ENCODE data around the gene PTK6. TPM values are rescaled to one million over a fixed set of nuclear protein-coding genes. Genes with fewer than 3 reads are reported as not detected.
"Not testable (repeated sequence)": the region's sequence is repeated elsewhere in the genome, so short reads cannot be mapped to it uniquely, and the experiment has no call there.

Gene PTK6
- total RNA-seq, 4 donors from 2014 or later, result 90.5 to 147 (median 103) TPM

GRCh38 chr20:63518351-63518861 lies 18.8 kb downstream of the PTK6 start:
- Histone ChIP-seq H3K4me3 (no peak overlapping the region), H3K9me3 (no peaks in the 10 kb centered on the region), H3K36me3 (no peaks in the 10 kb centered on the region), H3K4me1 (peaks cover 9 to 31% (median 19%) of the 10 kb centered on the region in 4 donors), H3K27me3 (no peaks in the 10 kb centered on the region), H3K27ac (no peak overlapping the region)
- no peak for DNase-seq
- TF ChIP-seq POLR2AphosphoS5 (IDR thresholded peaks at IDR 0.05) (no peak), CTCF (IDR thresholded peaks at IDR 0.05) (no peak), EP300 (IDR thresholded peaks at IDR 0.05; ENCODE audit: low read depth) (no peak), POLR2A (IDR thresholded peaks at IDR 0.05) (no peak)
- in situ Hi-C loops (cut with MboI; ENCODE audit: low pct_ligation_motif_present in 1 of 4, low pct_unique_long_range_greater_than_20kb in 1 of 4, low sequenced_read_pairs in 3 of 4) (no loop called here), intact Hi-C loops (cut with DNase I; ENCODE audit: low total_unique reads) (no loop called here)
- WGBS, 2 donors (ENCODE audit: low coverage in 1 of 2), result 86% methylated on average over 20 of the region's 20 CpGs; no CpG with 5 or more reads in 1 of the 2 donors

- WGBS, 2 donors (ENCODE audit: low coverage in 1 of 2), result 86 to 93% methylated on average over 3 to 31 of the region's 32 CpGs
These were observed 19.5 kb downstream of the PTK6 start for GRCh38 chr20:63517376-63518309.

GRCh38 chr20:63514520-63514919 lies 22.7 kb downstream of the PTK6 start:
- DNase-seq; in situ Hi-C loops (cut with MboI; ENCODE audit: low pct_ligation_motif_present in 1 of 4, low pct_unique_long_range_greater_than_20kb in 1 of 4, low sequenced_read_pairs in 3 of 4); H3K4me1 ChIP-seq; H3K36me3 ChIP-seq; H3K4me3 ChIP-seq; H3K27ac ChIP-seq; intact Hi-C loops (cut with DNase I; ENCODE audit: low total_unique reads); H3K9me3 ChIP-seq: not testable (repeated sequence)
- 65% methylated on average over 10 of the region's 10 CpGs; no CpG with 5 or more reads in 1 of the 2 donors for WGBS, 2 donors (ENCODE audit: low coverage in 1 of 2)
- H3K27me3 ChIP-seq, result peaks cover 31% of the 10 kb centered on the region

More at GRCh38 chr20:63517376-63518309, 19.5 kb downstream of the PTK6 start:
- no peak for DNase-seq
- Histone ChIP-seq H3K36me3 (no peaks in the 10 kb centered on the region), H3K27ac (no peak overlapping the region), H3K27me3 (peaks cover 4% of the 10 kb centered on the region), H3K4me1 (peaks cover 8 to 26% (median 18%) of the 10 kb centered on the region in 4 donors), H3K9me3 (no peaks in the 10 kb centered on the region), H3K4me3 (no peak overlapping the region)
- in situ Hi-C loops (cut with MboI; ENCODE audit: low pct_ligation_motif_present in 1 of 4, low pct_unique_long_range_greater_than_20kb in 1 of 4, low sequenced_read_pairs in 3 of 4) (no loop called here), intact Hi-C loops (cut with DNase I; ENCODE audit: low total_unique reads) (no loop called here)
- TF ChIP-seq CTCF (IDR thresholded peaks at IDR 0.05) (no peak), POLR2AphosphoS5 (IDR thresholded peaks at IDR 0.05) (no peak), EP300 (IDR thresholded peaks at IDR 0.05; ENCODE audit: low read depth) (no peak), POLR2A (IDR thresholded peaks at IDR 0.05) (no peak)

- Histone ChIP-seq H3K36me3 (no peaks in the 10 kb centered on the region), H3K27me3 (peaks cover 37% of the 10 kb centered on the region), H3K4me3 (no peak overlapping the region), H3K4me1 (no peaks in the 10 kb centered on the region), H3K9me3 (no peaks in the 10 kb centered on the region), H3K27ac (no peak overlapping the region)
- intact Hi-C loops (cut with DNase I; ENCODE audit: low total_unique reads), result no loop called here
- 72 to 77% methylated on average over 2 to 3 of the region's 3 CpGs for WGBS, 2 donors (ENCODE audit: low coverage in 1 of 2)
- no peak for DNase-seq
- in situ Hi-C loops (cut with MboI; ENCODE audit: low pct_ligation_motif_present in 1 of 4, low pct_unique_long_range_greater_than_20kb in 1 of 4, low sequenced_read_pairs in 3 of 4), result no loop called here
- TF ChIP-seq EP300 (IDR thresholded peaks at IDR 0.05; ENCODE audit: low read depth) (no peak), POLR2AphosphoS5 (IDR thresholded peaks at IDR 0.05) (no peak), CTCF (IDR thresholded peaks at IDR 0.05) (no peak), POLR2A (IDR thresholded peaks at IDR 0.05) (no peak)
These were observed 24.0 kb downstream of the PTK6 start for GRCh38 chr20:63513207-63513606.

Data from transverse colon (tissue), 4 donors.